Lower leg skin (tissue), 4 donors: ENCODE results near the gene DUSP10. TPM values are rescaled to one million over a fixed set of nuclear protein-coding genes. Genes with fewer than 3 reads are reported as not detected.

ENCODE experiments used
- DNase-seq, 2 donors: peaks; one replicate each; pipeline ENCODE4 v3.0.0-alpha.2; 2019; ENCODE audit warnings: low spot score in 2 of 2
- H3K4me3 ChIP-seq: fragments of 200-600 bp; sonication (generic); 2 replicates; pipeline ENCODE4 v1.5.1; 2017; ENCODE audit warnings: mild to moderate bottlenecking, low read depth; ENCODE audit not compliant: poor library complexity, severe bottlenecking
- CTCF ChIP-seq, 3 donors: fragments of 450-650 bp; IDR thresholded peaks; one replicate each; pipeline ENCODE4 v1.5.1; 2016; ENCODE audit warnings: antibody characterized with exemption in 3 of 3, mild to moderate bottlenecking in 3 of 3, moderate library complexity in 2 of 3
- POLR2A ChIP-seq, 2 donors: fragments of 450-650 bp; IDR thresholded peaks; one replicate each; pipeline ENCODE4 v1.6.1; 2016 to 2017; ENCODE audit warnings: antibody characterized with exemption in 2 of 2, mild to moderate bottlenecking in 1 of 2, moderate library complexity in 1 of 2
- WGBS, 2 donors: methylation state at CpG; one replicate each; pipeline ENCODE4 v1.1.5; 2018; 5-methylcytosine and 5-hydroxymethylcytosine counted together
- intact Hi-C: fragments of 100-400 bp; cut with DNase I; formaldehyde crosslinking; loops from one replicate; pipeline ENCODE4 v1.15.0; 2023; ENCODE audit warnings: low total_unique reads
- total RNA-seq, 4 donors: library from RNA; depleted of rRNA; stranded (reverse); fragments of >200 nt; gene quantifications; one replicate each; pipeline ENCODE4 v1.1.0, GENCODE V29; 2016

DUSP10 gene
- total RNA-seq, 4 donors from 2014 or later = 11.8 to 20.9 (median 14.6) TPM

DNA sequence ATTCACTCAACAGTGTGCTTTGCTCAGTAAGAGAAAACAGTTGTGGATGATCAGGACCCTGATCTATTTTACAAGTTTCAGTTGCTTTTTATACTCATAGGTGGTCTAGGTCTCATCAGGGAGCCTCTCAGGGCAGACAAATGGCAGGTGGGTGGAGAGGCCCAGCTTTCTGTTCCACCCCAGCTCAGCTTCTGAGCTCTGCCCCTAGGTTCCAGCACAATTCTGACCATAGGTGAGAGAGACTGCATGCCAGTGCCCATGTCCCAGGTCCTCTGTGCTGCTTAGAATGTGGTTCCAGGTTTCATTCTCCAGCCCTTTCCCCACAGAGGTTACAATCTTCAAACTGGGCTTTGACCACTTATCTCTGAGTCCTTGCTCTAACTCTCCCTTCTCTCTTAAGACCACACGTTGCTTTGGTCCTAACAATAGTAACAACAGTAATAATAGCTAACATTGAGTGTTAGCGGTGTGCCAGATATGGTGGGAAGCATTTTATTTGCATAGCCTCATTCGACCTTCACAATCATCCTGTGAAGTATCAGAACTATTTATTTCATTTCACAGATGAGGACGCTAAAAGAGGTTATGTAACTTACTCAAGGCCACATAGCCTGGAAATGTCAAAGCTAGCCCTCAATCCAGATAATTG, 19.6 kb upstream of the DUSP10 start:
- H3K4me3 ChIP-seq = no peak overlapping the region
- intact Hi-C loops = no loop called here
- WGBS, 2 donors = 87 to 91% methylated on average over 4 of the region's 4 CpGs
- no peak for DNase-seq
- TF ChIP-seq CTCF (IDR thresholded peaks at IDR 0.05) (no peak), POLR2A (IDR thresholded peaks at IDR 0.05) (no peak)

DNA sequence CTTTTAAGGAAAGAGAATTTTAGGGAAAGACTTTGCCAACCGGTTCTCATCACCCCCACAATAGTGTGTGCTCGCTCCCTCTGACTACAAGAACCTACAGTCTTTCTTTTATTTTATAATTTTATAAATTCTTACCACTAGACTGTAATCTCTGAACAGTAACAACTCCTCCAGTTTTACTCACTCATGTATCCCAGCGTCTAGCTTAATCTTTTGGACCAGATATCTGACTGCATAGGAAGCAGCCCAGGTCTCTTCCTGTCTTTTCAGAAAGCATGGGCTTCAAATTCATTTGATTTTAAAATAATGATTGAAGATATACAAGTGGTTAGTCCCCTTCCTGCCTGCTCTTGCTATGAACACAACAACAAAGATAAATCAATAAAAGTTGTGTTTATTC, 19.0 kb upstream of the DUSP10 start:
- WGBS, 2 donors = 84 to 88% methylated on average over 3 of the region's 3 CpGs
- no peak for TF ChIP-seq CTCF (IDR thresholded peaks at IDR 0.05)
- TF ChIP-seq POLR2A (IDR thresholded peaks at IDR 0.05) = no peak
- H3K4me3 ChIP-seq = no peak overlapping the region
- intact Hi-C loops = no loop called here
- DNase-seq = no peak

DNA sequence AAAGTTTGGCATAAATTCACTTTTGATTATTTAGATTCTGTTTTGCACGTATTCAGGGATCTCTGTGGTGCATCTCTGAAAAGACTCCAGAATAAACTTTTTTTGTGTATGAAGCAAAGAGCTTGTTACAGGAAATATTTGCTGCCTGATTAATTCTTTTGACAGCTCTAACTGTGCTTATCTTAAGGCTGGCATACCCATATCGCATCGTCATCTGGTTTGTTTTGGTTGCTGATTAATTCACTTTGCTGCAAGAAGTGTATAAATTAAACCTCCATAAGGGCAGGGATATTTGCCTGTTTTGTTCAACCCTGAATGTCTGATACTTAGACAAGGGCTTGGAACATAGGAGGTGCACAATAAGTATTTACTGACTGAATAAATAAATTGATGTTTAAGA, 17.5 kb upstream of the DUSP10 start:
- no peak for DNase-seq
- WGBS, 2 donors = 51 to 56% methylated on average over 3 of the region's 3 CpGs
- intact Hi-C loops = no loop called here
- no peak overlapping the region for H3K4me3 ChIP-seq
- TF ChIP-seq CTCF (IDR thresholded peaks at IDR 0.05) = no peak
- TF ChIP-seq POLR2A (IDR thresholded peaks at IDR 0.05) = no peak

GRCh38 chr1:221758455-221758854, 16.6 kb upstream of the DUSP10 start:
- no peak for DNase-seq
- intact Hi-C loops = no loop called here
- H3K4me3 ChIP-seq = no peak overlapping the region
- TF ChIP-seq CTCF (IDR thresholded peaks at IDR 0.05) (no peak), POLR2A (IDR thresholded peaks at IDR 0.05) (no peak)

- no peak for DNase-seq
- no peak for TF ChIP-seq POLR2A (IDR thresholded peaks at IDR 0.05)
- TF ChIP-seq CTCF (IDR thresholded peaks at IDR 0.05) = no peak
- intact Hi-C loops = no loop called here
- WGBS, 2 donors = 75 to 79% methylated on average over 3 of the region's 3 CpGs
- no peak overlapping the region for H3K4me3 ChIP-seq
Observed at GRCh38 chr1:221756830-221757551, 15.1 kb upstream of the DUSP10 start.
